ENCODE results near the gene BTBD19. TPM values are rescaled to one million over a fixed set of nuclear protein-coding genes. Genes with fewer than 3 reads are reported as not detected.

BTBD19 gene
- polyA plus RNA-seq, 1 of the 3 experiments (the other 2 are of a cell fraction) = 36.9 TPM

DNA sequence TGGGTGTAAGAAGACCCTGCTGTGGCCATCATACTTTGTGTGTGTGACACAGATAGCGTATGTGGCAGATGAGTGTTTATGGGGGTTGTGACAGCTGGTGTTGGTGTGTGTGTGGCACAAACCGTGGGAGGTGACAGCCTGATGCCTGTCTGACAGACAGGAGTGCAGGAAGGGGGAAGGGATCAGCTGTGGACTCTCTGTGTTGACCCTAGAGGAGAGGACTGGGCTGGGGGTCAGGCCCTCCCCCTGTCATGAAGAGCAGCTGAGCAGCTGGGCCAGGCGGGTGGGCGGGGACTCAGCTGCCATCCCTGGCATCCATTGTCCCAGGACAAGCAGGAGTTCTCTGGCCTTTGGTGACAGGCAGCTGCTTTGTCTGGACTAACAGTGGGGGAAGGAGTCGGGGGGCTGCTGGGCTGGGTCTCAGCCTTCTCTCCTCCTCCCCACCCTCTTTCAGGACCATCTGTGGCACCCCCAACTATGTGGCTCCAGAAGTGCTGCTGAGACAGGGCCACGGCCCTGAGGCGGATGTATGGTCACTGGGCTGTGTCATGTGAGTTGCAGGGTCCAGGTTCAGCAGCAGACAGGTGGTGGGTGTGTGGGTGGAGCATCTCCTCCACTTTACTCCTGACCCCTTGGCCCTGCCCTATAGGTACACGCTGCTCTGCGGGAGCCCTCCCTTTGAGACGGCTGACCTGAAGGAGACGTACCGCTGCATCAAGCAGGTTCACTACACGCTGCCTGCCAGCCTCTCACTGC lies 5.8 kb upstream of the BTBD19 start:
- Histone ChIP-seq H3K9me3 (no peaks in the 10 kb centered on the region), H3K36me3 (replicated peaks in 1 of 2; ENCODE audit: control insufficient read depth in 1 of 2, insufficient read depth in 2 of 2, low read length in 1 of 2) (peaks cover 43 to 49% of the 10 kb centered on the region in 2 experiments), H3K27me3 (ENCODE audit: insufficient read depth) (no peaks in the 10 kb centered on the region), H3F3A (replicated peaks; ENCODE audit: insufficient read depth) (peaks cover 36% of the 10 kb centered on the region), H3K79me2 (ENCODE audit: insufficient read depth) (peaks cover 57% of the 10 kb centered on the region), H2AFZ (ENCODE audit: low read depth) (no peak overlapping the region), H3K4me2 (peak overlapping the region; percentile 98), H3K9ac (peak overlapping the region; percentile 98), H3K4me3 (ENCODE audit: low read depth in 2 of 2, low read length in 1 of 2) (peak overlapping the region; percentile 87 to 96; a peak in 3 of 4 replicates), H3K27ac (ENCODE audit: low read depth in 2 of 2, low read length in 1 of 2) (peak overlapping the region in 1 of 2 experiments; percentile 100; a peak in 2 of 4 replicates), H3K9me2 (no peaks in the 10 kb centered on the region), H4K20me1 (ENCODE audit: insufficient read depth) (peaks cover 32% of the 10 kb centered on the region), H3K4me1 (ENCODE audit: control insufficient read depth in 1 of 2, insufficient read depth in 2 of 2, low read depth in 1 of 2, low read length in 1 of 2) (peaks cover 29 to 38% of the 10 kb centered on the region in 2 experiments; a peak in 3 of 4 replicates)
- TF ChIP-seq, protein P1, sequence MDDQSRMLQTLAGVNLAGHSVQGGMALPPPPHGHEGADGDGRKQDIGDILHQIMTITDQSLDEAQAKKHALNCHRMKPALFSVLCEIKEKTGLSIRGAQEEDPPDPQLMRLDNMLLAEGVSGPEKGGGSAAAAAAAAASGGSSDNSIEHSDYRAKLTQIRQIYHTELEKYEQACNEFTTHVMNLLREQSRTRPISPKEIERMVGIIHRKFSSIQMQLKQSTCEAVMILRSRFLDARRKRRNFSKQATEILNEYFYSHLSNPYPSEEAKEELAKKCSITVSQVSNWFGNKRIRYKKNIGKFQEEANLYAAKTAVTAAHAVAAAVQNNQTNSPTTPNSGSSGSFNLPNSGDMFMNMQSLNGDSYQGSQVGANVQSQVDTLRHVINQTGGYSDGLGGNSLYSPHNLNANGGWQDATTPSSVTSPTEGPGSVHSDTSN (IDR thresholded peaks at IDR 0.05) = no peak
- TF ChIP-seq SMC3 (IDR thresholded peaks at IDR 0.05; ENCODE audit: low read depth, low read length) (no peak), GABPA (IDR thresholded peaks at IDR 0.05; ENCODE audit: low read depth) (no peak), MEF2A (IDR thresholded peaks at IDR 0.05; ENCODE audit: borderline replicate concordance, low read depth) (no peak)
- TF ChIP-seq, protein P2, sequence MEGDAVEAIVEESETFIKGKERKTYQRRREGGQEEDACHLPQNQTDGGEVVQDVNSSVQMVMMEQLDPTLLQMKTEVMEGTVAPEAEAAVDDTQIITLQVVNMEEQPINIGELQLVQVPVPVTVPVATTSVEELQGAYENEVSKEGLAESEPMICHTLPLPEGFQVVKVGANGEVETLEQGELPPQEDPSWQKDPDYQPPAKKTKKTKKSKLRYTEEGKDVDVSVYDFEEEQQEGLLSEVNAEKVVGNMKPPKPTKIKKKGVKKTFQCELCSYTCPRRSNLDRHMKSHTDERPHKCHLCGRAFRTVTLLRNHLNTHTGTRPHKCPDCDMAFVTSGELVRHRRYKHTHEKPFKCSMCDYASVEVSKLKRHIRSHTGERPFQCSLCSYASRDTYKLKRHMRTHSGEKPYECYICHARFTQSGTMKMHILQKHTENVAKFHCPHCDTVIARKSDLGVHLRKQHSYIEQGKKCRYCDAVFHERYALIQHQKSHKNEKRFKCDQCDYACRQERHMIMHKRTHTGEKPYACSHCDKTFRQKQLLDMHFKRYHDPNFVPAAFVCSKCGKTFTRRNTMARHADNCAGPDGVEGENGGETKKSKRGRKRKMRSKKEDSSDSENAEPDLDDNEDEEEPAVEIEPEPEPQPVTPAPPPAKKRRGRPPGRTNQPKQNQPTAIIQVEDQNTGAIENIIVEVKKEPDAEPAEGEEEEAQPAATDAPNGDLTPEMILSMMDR (IDR thresholded peaks at IDR 0.05) = no peak
- TF ChIP-seq, protein P3, sequence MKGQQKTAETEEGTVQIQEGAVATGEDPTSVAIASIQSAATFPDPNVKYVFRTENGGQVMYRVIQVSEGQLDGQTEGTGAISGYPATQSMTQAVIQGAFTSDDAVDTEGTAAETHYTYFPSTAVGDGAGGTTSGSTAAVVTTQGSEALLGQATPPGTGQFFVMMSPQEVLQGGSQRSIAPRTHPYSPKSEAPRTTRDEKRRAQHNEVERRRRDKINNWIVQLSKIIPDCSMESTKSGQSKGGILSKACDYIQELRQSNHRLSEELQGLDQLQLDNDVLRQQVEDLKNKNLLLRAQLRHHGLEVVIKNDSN (IDR thresholded peaks at IDR 0.05; ENCODE audit: borderline replicate concordance, low read depth) = no peak
- WGBS (ENCODE audit: low lambda C conversion rate) = 90% methylated on average over 8 of the region's 13 CpGs
- POLR2A ChIA-PET = no interaction called here
- CTCF ChIA-PET = no interaction called here
- DNase-seq = no peak

DNA sequence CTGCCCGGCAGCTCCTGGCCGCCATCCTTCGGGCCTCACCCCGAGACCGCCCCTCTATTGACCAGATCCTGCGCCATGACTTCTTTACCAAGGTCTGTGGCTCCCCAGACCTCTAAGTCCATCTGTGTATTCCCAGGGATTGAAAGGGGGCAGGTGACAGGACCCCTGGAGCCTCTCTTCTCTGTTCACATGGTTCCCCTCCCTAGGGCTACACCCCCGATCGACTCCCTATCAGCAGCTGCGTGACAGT lies 5.3 kb upstream of the BTBD19 start:
- peaks cover 43 to 49% of the 10 kb centered on the region in 2 experiments for H3K36me3 ChIP-seq (replicated peaks in 1 of 2; ENCODE audit: control insufficient read depth in 1 of 2, insufficient read depth in 2 of 2, low read length in 1 of 2)
- H3K4me3 ChIP-seq (ENCODE audit: low read depth in 2 of 2, low read length in 1 of 2) = peak overlapping the region; percentile 87 to 96; a peak in 3 of 4 replicates
- 100% methylated on average over 3 of the region's 9 CpGs for WGBS (ENCODE audit: low lambda C conversion rate)
- no peaks in the 10 kb centered on the region for H3K9me3 ChIP-seq
- H3K9ac ChIP-seq = peak overlapping the region; percentile 98
- peak overlapping the region; percentile 98 for H3K4me2 ChIP-seq
- DNase-seq = no peak
- TF ChIP-seq POLR2AphosphoS5 (IDR thresholded peaks at IDR 0.05; ENCODE audit: low read depth, low read length) (no peak), SIN3A (IDR thresholded peaks at IDR 0.05; ENCODE audit: borderline replicate concordance, low read depth, low read length) (no peak), JUND (IDR thresholded peaks at IDR 0.05) (no peak)
- TF ChIP-seq, protein P2 (IDR thresholded peaks at IDR 0.05) = no peak
- ChIA-PET CTCF (no interaction called here), POLR2A (no interaction called here)
- peaks cover 34 to 40% of the 10 kb centered on the region in 2 experiments; a peak in 3 of 4 replicates for H3K4me1 ChIP-seq (ENCODE audit: control insufficient read depth in 1 of 2, insufficient read depth in 2 of 2, low read depth in 1 of 2, low read length in 1 of 2)
- H3K27me3 ChIP-seq (ENCODE audit: insufficient read depth) = no peaks in the 10 kb centered on the region
- H3F3A ChIP-seq (replicated peaks; ENCODE audit: insufficient read depth) = peaks cover 38% of the 10 kb centered on the region
- H3K9me2 ChIP-seq = no peaks in the 10 kb centered on the region
- no peak overlapping the region for H2AFZ ChIP-seq (ENCODE audit: low read depth)
- H3K79me2 ChIP-seq (ENCODE audit: insufficient read depth) = peaks cover 59% of the 10 kb centered on the region
- H4K20me1 ChIP-seq (ENCODE audit: insufficient read depth) = peaks cover 32% of the 10 kb centered on the region
- peak overlapping the region in 1 of 2 experiments; percentile 100; a peak in 1 of 4 replicates for H3K27ac ChIP-seq (ENCODE audit: low read depth in 2 of 2, low read length in 1 of 2)

Measured in SK-N-SH (cell line).